ENCODE measurements around the gene GOLGA2.

DNA sequence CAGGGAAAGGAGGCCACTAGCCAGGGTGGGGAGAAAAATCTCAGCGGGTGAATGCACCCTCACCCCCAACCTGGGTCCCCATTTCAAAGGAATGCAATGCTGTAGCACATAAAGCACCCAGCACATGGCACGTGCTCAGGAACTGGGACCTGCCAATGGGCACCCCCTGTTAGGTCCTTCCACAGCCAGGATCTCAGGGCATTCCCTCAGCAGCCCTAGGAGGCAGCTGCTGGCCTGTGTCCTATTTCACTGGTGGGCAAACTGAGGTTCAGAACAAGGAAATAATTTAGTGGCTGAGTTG is 63.9 kb downstream of the GOLGA2 start:
- TF ChIP-seq, protein P1, sequence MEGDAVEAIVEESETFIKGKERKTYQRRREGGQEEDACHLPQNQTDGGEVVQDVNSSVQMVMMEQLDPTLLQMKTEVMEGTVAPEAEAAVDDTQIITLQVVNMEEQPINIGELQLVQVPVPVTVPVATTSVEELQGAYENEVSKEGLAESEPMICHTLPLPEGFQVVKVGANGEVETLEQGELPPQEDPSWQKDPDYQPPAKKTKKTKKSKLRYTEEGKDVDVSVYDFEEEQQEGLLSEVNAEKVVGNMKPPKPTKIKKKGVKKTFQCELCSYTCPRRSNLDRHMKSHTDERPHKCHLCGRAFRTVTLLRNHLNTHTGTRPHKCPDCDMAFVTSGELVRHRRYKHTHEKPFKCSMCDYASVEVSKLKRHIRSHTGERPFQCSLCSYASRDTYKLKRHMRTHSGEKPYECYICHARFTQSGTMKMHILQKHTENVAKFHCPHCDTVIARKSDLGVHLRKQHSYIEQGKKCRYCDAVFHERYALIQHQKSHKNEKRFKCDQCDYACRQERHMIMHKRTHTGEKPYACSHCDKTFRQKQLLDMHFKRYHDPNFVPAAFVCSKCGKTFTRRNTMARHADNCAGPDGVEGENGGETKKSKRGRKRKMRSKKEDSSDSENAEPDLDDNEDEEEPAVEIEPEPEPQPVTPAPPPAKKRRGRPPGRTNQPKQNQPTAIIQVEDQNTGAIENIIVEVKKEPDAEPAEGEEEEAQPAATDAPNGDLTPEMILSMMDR (IDR thresholded peaks at IDR 0.05; ENCODE audit: insufficient read depth, low read length): no peak
- TF ChIP-seq, protein P2, sequence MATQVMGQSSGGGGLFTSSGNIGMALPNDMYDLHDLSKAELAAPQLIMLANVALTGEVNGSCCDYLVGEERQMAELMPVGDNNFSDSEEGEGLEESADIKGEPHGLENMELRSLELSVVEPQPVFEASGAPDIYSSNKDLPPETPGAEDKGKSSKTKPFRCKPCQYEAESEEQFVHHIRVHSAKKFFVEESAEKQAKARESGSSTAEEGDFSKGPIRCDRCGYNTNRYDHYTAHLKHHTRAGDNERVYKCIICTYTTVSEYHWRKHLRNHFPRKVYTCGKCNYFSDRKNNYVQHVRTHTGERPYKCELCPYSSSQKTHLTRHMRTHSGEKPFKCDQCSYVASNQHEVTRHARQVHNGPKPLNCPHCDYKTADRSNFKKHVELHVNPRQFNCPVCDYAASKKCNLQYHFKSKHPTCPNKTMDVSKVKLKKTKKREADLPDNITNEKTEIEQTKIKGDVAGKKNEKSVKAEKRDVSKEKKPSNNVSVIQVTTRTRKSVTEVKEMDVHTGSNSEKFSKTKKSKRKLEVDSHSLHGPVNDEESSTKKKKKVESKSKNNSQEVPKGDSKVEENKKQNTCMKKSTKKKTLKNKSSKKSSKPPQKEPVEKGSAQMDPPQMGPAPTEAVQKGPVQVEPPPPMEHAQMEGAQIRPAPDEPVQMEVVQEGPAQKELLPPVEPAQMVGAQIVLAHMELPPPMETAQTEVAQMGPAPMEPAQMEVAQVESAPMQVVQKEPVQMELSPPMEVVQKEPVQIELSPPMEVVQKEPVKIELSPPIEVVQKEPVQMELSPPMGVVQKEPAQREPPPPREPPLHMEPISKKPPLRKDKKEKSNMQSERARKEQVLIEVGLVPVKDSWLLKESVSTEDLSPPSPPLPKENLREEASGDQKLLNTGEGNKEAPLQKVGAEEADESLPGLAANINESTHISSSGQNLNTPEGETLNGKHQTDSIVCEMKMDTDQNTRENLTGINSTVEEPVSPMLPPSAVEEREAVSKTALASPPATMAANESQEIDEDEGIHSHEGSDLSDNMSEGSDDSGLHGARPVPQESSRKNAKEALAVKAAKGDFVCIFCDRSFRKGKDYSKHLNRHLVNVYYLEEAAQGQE (IDR thresholded peaks at IDR 0.05; ENCODE audit: insufficient replicate concordance, low read depth): no peak
- no peak for TF ChIP-seq POLR2AphosphoS5 (IDR thresholded peaks at IDR 0.05; ENCODE audit: low read depth)
- no peak for TF ChIP-seq GABPA (IDR thresholded peaks at IDR 0.05; ENCODE audit: low read depth)
- TF ChIP-seq SPI1 (IDR thresholded peaks at IDR 0.05; ENCODE audit: borderline replicate concordance, low read depth): no peak

Data from HL-60 (cell line).